HTERT RPE-1 (cell line): ENCODE data around the gene CRHR1.
"Not testable (repeated sequence)": the region's sequence is repeated elsewhere in the genome, so short reads cannot be mapped to it uniquely, and the experiment has no call there.

Experiments used
- in situ Hi-C: fragments of 300-500 bp; cut with MboI; formaldehyde crosslinking; loops from 4 replicates; pipeline ENCODE4 v1.14.3; 2020; ENCODE audit warnings: low sequenced_read_pairs

Gene CRHR1

GRCh38 chr17:45784293-45784740 lies at the start of gene CRHR1:
CRHR1 (plus strand) TSS chr17:45784320; CDS start chr17:45784545, 225 bp downstream.
- in situ Hi-C loops: no loop called here

- in situ Hi-C loops: no loop called here
These were observed 49.5 kb upstream of the CRHR1 start for GRCh38 chr17:45734598-45734997.

- in situ Hi-C loops: no loop called here
These were observed 48.6 kb upstream of the CRHR1 start for GRCh38 chr17:45735488-45735887.

GRCh38 chr17:45739786-45740185 lies 44.3 kb upstream of the CRHR1 start:
- in situ Hi-C loops: no loop called here

GRCh38 chr17:45740553-45741330 lies 43.4 kb upstream of the CRHR1 start:
- in situ Hi-C loops: no loop called here

GRCh38 chr17:45742251-45742650 lies 41.9 kb upstream of the CRHR1 start:
- in situ Hi-C loops: no loop called here

GRCh38 chr17:45743626-45744326 lies 40.3 kb upstream of the CRHR1 start:
- in situ Hi-C loops: no loop called here

- in situ Hi-C loops: not testable (repeated sequence)
These were observed 39.3 kb upstream of the CRHR1 start for GRCh38 chr17:45744826-45745225.

GRCh38 chr17:45745601-45746494 lies 38.3 kb upstream of the CRHR1 start:
- in situ Hi-C loops: no loop called here

- in situ Hi-C loops: no loop called here
These were observed 36.2 kb upstream of the CRHR1 start for GRCh38 chr17:45747911-45748310.

- in situ Hi-C loops: no loop called here
These were observed 35.3 kb upstream of the CRHR1 start for GRCh38 chr17:45748731-45749310.

- in situ Hi-C loops: no loop called here
These were observed 34.2 kb upstream of the CRHR1 start for GRCh38 chr17:45749831-45750335.

- in situ Hi-C loops: no loop called here
These were observed 33.2 kb upstream of the CRHR1 start for GRCh38 chr17:45750779-45751440.

GRCh38 chr17:45751466-45751865 lies 32.7 kb upstream of the CRHR1 start:
- in situ Hi-C loops: no loop called here

GRCh38 chr17:45752246-45752645 lies 31.9 kb upstream of the CRHR1 start:
- in situ Hi-C loops: no loop called here

- in situ Hi-C loops: no loop called here
These were observed 30.4 kb upstream of the CRHR1 start for GRCh38 chr17:45753645-45754225.

- in situ Hi-C loops: no loop called here
These were observed 29.1 kb upstream of the CRHR1 start for GRCh38 chr17:45755050-45755449.

- in situ Hi-C loops: no loop called here
These were observed 27.7 kb upstream of the CRHR1 start for GRCh38 chr17:45756266-45756991.
